IMR-90 (cell line): Measurements from ENCODE around the gene FAM234B. TPM values are rescaled to one million over a fixed set of nuclear protein-coding genes. Genes with fewer than 3 reads are reported as not detected.

Source experiments
- ATAC-seq: fragments of 200-7000 bp; cut with Tn5 transposase; 2 replicates; pipeline ENCODE4 v1.9.1; 2020; ENCODE audit warnings: low read depth, mild to moderate bottlenecking, moderate library complexity
- BruUV-seq: library from RNA; stranded (reverse); fragments of 400-500 nt; replicated peaks from 2 replicates; lab custom pipeline; 2021; lab: Mats Ljungman, UMichigan
- CTCF ChIA-PET: fragments of 300-600 bp; formaldehyde crosslinking; extraction: SDS; loops from one replicate; lab custom pipeline; 2021; ENCODE audit warnings: antibody characterized with exemption; lab: Yijun Ruan, JAX
- POLR2A ChIA-PET: fragments of 300-600 bp; sonication (Branson Sonifier 250); formaldehyde crosslinking; loops from one replicate; lab custom pipeline; 2022; ENCODE audit warnings: antibody characterized with exemption; ENCODE audit not compliant: unreplicated experiment; lab: Charles Lee
- DNase-seq: peaks from one replicate; pipeline ENCODE4 v3.0.0; 2013
- H2AFZ ChIP-seq: replicated peaks from 2 replicates; pipeline ENCODE3; 2013; ENCODE audit warnings: low read length, mild to moderate bottlenecking; ENCODE audit not compliant: poor library complexity
- H2AK5ac ChIP-seq: 2 replicates; pipeline ENCODE4 v1.6.1; 2013; ENCODE audit warnings: low read depth, low read length, inconsistent platforms
- H2AK9ac ChIP-seq: replicated peaks from 2 replicates; pipeline ENCODE3; 2013; ENCODE audit warnings: mild to moderate bottlenecking, low read depth, low read length, moderate library complexity; ENCODE audit not compliant: poor library complexity
- H2BK120ac ChIP-seq: 2 replicates; pipeline ENCODE4 v1.6.1; 2013; ENCODE audit warnings: low read depth, low read length, inconsistent platforms
- H2BK15ac ChIP-seq: 3 replicates; pipeline ENCODE4 v1.6.1; 2013; ENCODE audit warnings: low read depth, low read length, inconsistent platforms
- H2BK20ac ChIP-seq: 2 replicates; pipeline ENCODE4 v1.6.1; 2013; ENCODE audit warnings: low read depth, mild to moderate bottlenecking, inconsistent platforms, low read length, moderate library complexity
- H2BK5ac ChIP-seq: 2 replicates; pipeline ENCODE4 v1.6.1; 2013; ENCODE audit warnings: mild to moderate bottlenecking, low read depth, low read length, inconsistent platforms; ENCODE audit not compliant: poor library complexity, severe bottlenecking
- H3K14ac ChIP-seq: replicated peaks from 2 replicates; pipeline ENCODE4 v1.6.1; 2013; ENCODE audit warnings: low read depth, low read length, inconsistent platforms
- H3K18ac ChIP-seq: 2 replicates; pipeline ENCODE4 v1.6.1; 2013; ENCODE audit warnings: low read depth, low read length, control low read depth
- H3K23ac ChIP-seq: 2 replicates; pipeline ENCODE4 v1.6.1; 2013; ENCODE audit warnings: low read depth, low read length, inconsistent platforms
- H3K27ac ChIP-seq: 2 replicates; pipeline ENCODE4 v1.5.1; 2013; ENCODE audit warnings: mild to moderate bottlenecking, control low read depth, low read length; ENCODE audit not compliant: insufficient read depth
- H3K27me3 ChIP-seq: 2 replicates; pipeline ENCODE4 v1.6.1; 2013; ENCODE audit warnings: low read length; ENCODE audit not compliant: control insufficient read depth, insufficient read depth
- H3K36me3 ChIP-seq: 2 replicates; pipeline ENCODE4 v1.6.1; 2013; ENCODE audit warnings: low read length, mixed read lengths; ENCODE audit not compliant: control insufficient read depth, insufficient read depth
- H3K4ac ChIP-seq: 2 replicates; pipeline ENCODE4 v1.6.1; 2013; ENCODE audit warnings: low read depth, low read length, inconsistent platforms
- H3K4me1 ChIP-seq: 2 replicates; pipeline ENCODE4 v1.6.1; 2013; ENCODE audit warnings: low read length, mixed read lengths; ENCODE audit not compliant: control insufficient read depth, insufficient read depth
- H3K4me2 ChIP-seq: 2 replicates; pipeline ENCODE4 v1.6.1; 2013; ENCODE audit warnings: low read depth, mild to moderate bottlenecking, control low read depth, low read length, moderate library complexity
- H3K4me3 ChIP-seq: 2 replicates; pipeline ENCODE4 v1.5.1; 2013; ENCODE audit warnings: low read depth, mild to moderate bottlenecking, control low read depth, low read length, moderate library complexity; ENCODE audit not compliant: insufficient read depth
- H3K56ac ChIP-seq: 2 replicates; pipeline ENCODE4 v1.6.1; 2013; ENCODE audit warnings: low read length, inconsistent platforms; ENCODE audit not compliant: insufficient read depth; ENCODE audit errors: extremely low read depth
- H3K79me1 ChIP-seq, 2 experiments: 2 replicates each; pipeline ENCODE4 v1.6.1; 2013; ENCODE audit warnings: low read length in 2 of 2, inconsistent platforms in 1 of 2, low read depth in 1 of 2
- H3K9ac ChIP-seq: 2 replicates; pipeline ENCODE4 v1.6.1; 2013; ENCODE audit warnings: low read depth, low read length, control low read depth
- H3K9me1 ChIP-seq: 2 replicates; pipeline ENCODE4 v1.6.1; 2013; ENCODE audit warnings: low read length, inconsistent platforms; ENCODE audit not compliant: insufficient read depth
- H3K9me3 ChIP-seq: 2 replicates; pipeline ENCODE4 v1.6.1; 2013; ENCODE audit warnings: low read length; ENCODE audit not compliant: control insufficient read depth, insufficient read depth
- H4K20me1 ChIP-seq: 2 replicates; pipeline ENCODE4 v1.6.1; 2013; ENCODE audit warnings: low read length, inconsistent platforms; ENCODE audit not compliant: insufficient read depth
- H4K5ac ChIP-seq: 2 replicates; pipeline ENCODE4 v1.6.1; 2013; ENCODE audit warnings: mild to moderate bottlenecking, low read depth, low read length, control low read depth
- H4K8ac ChIP-seq, 2 experiments: 2 replicates each; pipeline ENCODE4 v1.6.1; 2013; ENCODE audit warnings: low read depth in 2 of 2, low read length in 2 of 2, control low read depth in 1 of 2, inconsistent platforms in 1 of 2
- H4K91ac ChIP-seq: 2 replicates; pipeline ENCODE4 v1.6.1; 2013; ENCODE audit warnings: low read depth, low read length, inconsistent platforms; ENCODE audit not compliant: insufficient read depth
- BHLHE40 ChIP-seq: fragments of 150-350 bp; IDR thresholded peaks from 2 replicates; pipeline ENCODE4 v1.6.1; 2016; ENCODE audit warnings: mild to moderate bottlenecking, low read depth, low read length
- CEBPB ChIP-seq: IDR thresholded peaks from 2 replicates; pipeline ENCODE4 v1.6.1; 2012; ENCODE audit warnings: low read depth, low read length, improper control_type of control experiment
- FOS ChIP-seq: fragments of 150-350 bp; IDR thresholded peaks from 2 replicates; pipeline ENCODE4 v1.6.1; 2016; ENCODE audit warnings: low read depth, low read length
- MXI1 ChIP-seq: IDR thresholded peaks from 2 replicates; pipeline ENCODE4 v1.6.1; 2012; ENCODE audit warnings: low read depth, mild to moderate bottlenecking, low read length, moderate library complexity, borderline replicate concordance
- RCOR1 ChIP-seq: IDR thresholded peaks from 2 replicates; pipeline ENCODE4 v1.6.1; 2012; ENCODE audit warnings: mild to moderate bottlenecking, low read length, improper control_type of control experiment; ENCODE audit not compliant: insufficient replicate concordance
- SMC3 ChIP-seq: fragments of 150-350 bp; IDR thresholded peaks from 2 replicates; pipeline ENCODE4 v1.6.1; 2016; ENCODE audit warnings: low read depth, mild to moderate bottlenecking, antibody characterized with exemption, low read length, moderate library complexity
- WGBS, 2 experiments: methylation state at CpG; one replicate each; pipeline versions ENCODE4 v1.1.5 to v1.1.7; 2013; ENCODE audit warnings: missing lambda C conversion rate in 2 of 2; ENCODE audit not compliant: insufficient read length in 1 of 2; ENCODE audit errors: extremely low coverage in 2 of 2; 5-methylcytosine and 5-hydroxymethylcytosine counted together
- dilution Hi-C: fragments of 300-500 bp; cut with HindIII; formaldehyde crosslinking; loops from one replicate; pipeline ENCODE4 v1.14.3; 2018; ENCODE audit warnings: low sequenced_read_pairs; ENCODE audit not compliant: unreplicated experiment
- in situ Hi-C: fragments of 300-500 bp; cut with MboI; formaldehyde crosslinking; loops from 3 replicates; pipeline ENCODE4 v1.14.3; 2019; ENCODE audit warnings: low sequenced_read_pairs, inconsistent platforms, mixed read lengths
- intact Hi-C: fragments of 100-400 bp; cut with micrococcal nuclease; formaldehyde crosslinking; loops from 2 replicates; pipeline ENCODE4 v1.10.0; 2022
- polyA plus RNA-seq, 3 experiments: library from polyadenylated mRNA; depleted of rRNA; stranded (reverse); fragments of >200 nt; gene quantifications; 2 replicates each; pipeline ENCODE4 v1.2.3, GENCODE V29; 2012; ENCODE audit warnings: low replicate concordance in 1 of 3
- total RNA-seq: library from RNA; depleted of rRNA; stranded (reverse); fragments of >200 nt; gene quantifications from 2 replicates; pipeline ENCODE4 v1.2.3, GENCODE V29; 2012

Gene FAM234B
- total and polyA plus RNA-seq, 2 of the 4 experiments (the other 2 are of a cell fraction), result 3.6 to 8.6 TPM

DNA sequence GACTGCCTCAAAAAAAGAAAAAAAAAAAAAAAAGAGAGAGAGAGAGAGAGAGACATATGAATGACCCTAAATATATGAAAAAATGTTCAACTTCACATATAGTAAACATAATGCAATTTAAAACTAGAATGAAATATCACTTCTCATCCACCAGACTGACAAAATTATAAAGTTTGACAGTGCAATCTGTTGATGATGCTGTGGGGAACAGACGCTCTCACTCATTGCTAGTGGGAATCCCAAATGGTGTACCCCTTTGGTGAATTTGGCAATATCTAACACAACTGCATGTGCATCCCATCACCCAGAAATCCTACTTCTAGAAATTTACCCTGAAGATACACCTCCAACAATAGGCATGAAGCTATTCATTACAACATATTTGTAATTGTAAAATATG is 61.6 kb downstream of the FAM234B start:
- no peak overlapping the region for H2BK20ac ChIP-seq
- H3K9me1 ChIP-seq, result peaks cover 10% of the 10 kb centered on the region
- no peak overlapping the region for H3K4ac ChIP-seq
- ATAC-seq, result no peak
- no peak overlapping the region for H3K14ac ChIP-seq
- H3K27ac ChIP-seq, result no peak overlapping the region
- BruUV-seq, result no TSS peak
- H2AK9ac ChIP-seq, result no peak overlapping the region
- H3K56ac ChIP-seq, result no peak overlapping the region
- no peak overlapping the region for H3K4me3 ChIP-seq
- no peak overlapping the region for H2AFZ ChIP-seq
- intact Hi-C loops, result no loop called here
- H3K4me2 ChIP-seq, result no peak overlapping the region
- CTCF ChIA-PET, result no interaction called here
- in situ Hi-C loops, result no loop called here
- no peaks in the 10 kb centered on the region for H3K36me3 ChIP-seq
- no peak overlapping the region for H2BK120ac ChIP-seq
- POLR2A ChIA-PET, result no interaction called here
- peaks cover 0 to 3% of the 10 kb centered on the region in 2 experiments; a peak in 1 of 4 replicates for H3K79me1 ChIP-seq
- DNase-seq, result no peak
- H3K9me3 ChIP-seq, result no peaks in the 10 kb centered on the region; the same call in 1 of the 2 replicates
- no peaks in the 10 kb centered on the region for H4K20me1 ChIP-seq
- H4K5ac ChIP-seq, result no peak overlapping the region
- H3K18ac ChIP-seq, result no peak overlapping the region
- no peaks in the 10 kb centered on the region for H3K27me3 ChIP-seq
- H2BK15ac ChIP-seq, result no peak overlapping the region
- H4K91ac ChIP-seq, result no peak overlapping the region
- H3K9ac ChIP-seq, result no peak overlapping the region
- H2BK5ac ChIP-seq, result no peak overlapping the region
- peaks cover 16% of the 10 kb centered on the region for H3K4me1 ChIP-seq
- TF ChIP-seq BHLHE40 (no peak), MXI1 (no peak), FOS (no peak), CEBPB (no peak), SMC3 (no peak), RCOR1 (no peak)
- no peak overlapping the region for H3K23ac ChIP-seq
- H2AK5ac ChIP-seq, result no peak overlapping the region
- dilution Hi-C loops, result no loop called here
- H4K8ac ChIP-seq, result no peak overlapping the region
- WGBS, 2 experiments, result no CpG with 5 or more reads among the region's 1 CpG
